BJ (cell line): Measurements from ENCODE around the gene ZNF506. TPM values are rescaled to one million over a fixed set of nuclear protein-coding genes. Genes with fewer than 3 reads are reported as not detected.
"Not testable (repeated sequence)": the region's sequence is repeated elsewhere in the genome, so short reads cannot be mapped to it uniquely, and the experiment has no call there.

Experiments used
- CTCF ChIA-PET: fragments of 350-600 bp; formaldehyde crosslinking; extraction: SDS; loops from one replicate; lab custom pipeline; 2021; ENCODE audit warnings: antibody characterized with exemption, inconsistent platforms; lab: Yijun Ruan, JAX
- POLR2A ChIA-PET: fragments of 300-600 bp; sonication (Branson Sonifier 250); formaldehyde crosslinking; extraction: SDS; loops from one replicate; lab custom pipeline; 2021; ENCODE audit warnings: antibody characterized with exemption; lab: Charles Lee
- DNase-seq: peaks from one replicate; pipeline ENCODE4 v3.0.0-alpha.2; 2011; ENCODE audit warnings: low read depth
- H3K27me3 ChIP-seq: 2 replicates; pipeline ENCODE4 v1.6.0; 2011; ENCODE audit warnings: low read length; ENCODE audit not compliant: control insufficient read depth, insufficient read depth
- H3K36me3 ChIP-seq: 2 replicates; pipeline ENCODE4 v1.5.1; 2011; ENCODE audit warnings: low read length; ENCODE audit not compliant: control insufficient read depth, insufficient read depth
- H3K4me3 ChIP-seq: 2 replicates; pipeline ENCODE4 v1.5.1; 2011; ENCODE audit warnings: low read depth, mild to moderate bottlenecking, control low read depth, low read length
- CTCF ChIP-seq: IDR thresholded peaks from 2 replicates; pipeline ENCODE4 v1.5.1; 2011; ENCODE audit warnings: low read depth, mild to moderate bottlenecking, control low read depth, inconsistent platforms, low read length, moderate library complexity; ENCODE audit not compliant: insufficient read depth
- polyA minus RNA-seq: library from RNA; depleted of rRNA, polyadenylated mRNA; stranded (reverse); fragments of >200 nt; gene quantifications from 2 replicates; pipeline ENCODE4 v1.2.3, GENCODE V29; 2011; rRNA and poly(A)+ RNA removed
- polyA plus RNA-seq: library from polyadenylated mRNA; depleted of rRNA; stranded (reverse); fragments of >200 nt; gene quantifications from 2 replicates; pipeline ENCODE4 v1.2.3, GENCODE V29; 2011; rRNA removed

ZNF506 gene
- polyA plus RNA-seq (3.9 and 7.2 TPM in 2 replicates), polyA minus RNA-seq (5.8 and 8.9 TPM in 2 replicates)

DNA sequence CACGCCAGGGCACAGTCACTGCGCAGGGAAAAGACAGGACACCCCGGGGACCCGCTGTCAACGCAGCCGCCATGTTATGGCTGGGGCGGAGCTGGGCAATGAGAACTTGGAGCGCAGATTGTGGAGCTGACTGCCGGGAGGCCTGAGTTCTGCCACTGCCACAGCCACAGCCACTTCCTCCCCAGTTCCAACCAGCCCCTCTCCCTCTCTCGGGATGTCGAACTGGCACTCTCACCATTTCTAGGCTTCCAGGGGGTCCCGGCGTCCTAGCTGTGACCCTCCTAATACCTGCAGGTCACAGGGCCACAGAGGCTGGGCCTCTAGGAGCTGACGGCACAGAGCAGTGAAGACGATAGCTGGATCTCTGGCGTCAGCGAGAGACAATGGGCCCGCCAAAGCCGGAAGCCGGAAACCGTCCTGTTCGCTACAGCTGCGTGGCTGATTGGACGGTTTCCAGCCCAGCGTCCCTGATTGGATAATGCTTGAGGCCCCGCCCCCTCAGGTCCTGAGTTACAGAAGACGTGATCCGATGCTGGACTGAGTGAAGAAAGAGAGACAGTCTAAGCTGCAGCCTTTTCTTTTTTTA lies at the start of gene ZNF506:
Gene ZNF506, minus strand, starts transcription at position 385 of the 586 bp plus-strand sequence. Its CDS starts 147 bp downstream, at position 238.
- Histone ChIP-seq H3K36me3 (no peaks in the 10 kb centered on the region), H3K27me3 (no peaks in the 10 kb centered on the region), H3K4me3 (peak within 1 kb of the TSS; percentile 56)
- CTCF ChIA-PET, result interaction anchor here (0.6 kb wide), 1 partner anchor 352 kb away, joined by 3 read pairs; no protein-coding TSS in a partner anchor
- POLR2A ChIA-PET, result interaction anchor here (0.9 to 1.8 kb wide), 3 partner anchors 44 to 88 kb away, joined by 3 to 5 read pairs (median 4); partner anchors contain the start of genes ZNF14 and ZNF253
- no peak for TF ChIP-seq CTCF
- peak; percentile 72 for DNase-seq

GRCh38 chr19:19870086-19870485 lies 48.5 kb upstream of the ZNF506 start:
- CTCF ChIA-PET, H3K27me3 ChIP-seq, POLR2A ChIA-PET: not testable (repeated sequence)

DNA sequence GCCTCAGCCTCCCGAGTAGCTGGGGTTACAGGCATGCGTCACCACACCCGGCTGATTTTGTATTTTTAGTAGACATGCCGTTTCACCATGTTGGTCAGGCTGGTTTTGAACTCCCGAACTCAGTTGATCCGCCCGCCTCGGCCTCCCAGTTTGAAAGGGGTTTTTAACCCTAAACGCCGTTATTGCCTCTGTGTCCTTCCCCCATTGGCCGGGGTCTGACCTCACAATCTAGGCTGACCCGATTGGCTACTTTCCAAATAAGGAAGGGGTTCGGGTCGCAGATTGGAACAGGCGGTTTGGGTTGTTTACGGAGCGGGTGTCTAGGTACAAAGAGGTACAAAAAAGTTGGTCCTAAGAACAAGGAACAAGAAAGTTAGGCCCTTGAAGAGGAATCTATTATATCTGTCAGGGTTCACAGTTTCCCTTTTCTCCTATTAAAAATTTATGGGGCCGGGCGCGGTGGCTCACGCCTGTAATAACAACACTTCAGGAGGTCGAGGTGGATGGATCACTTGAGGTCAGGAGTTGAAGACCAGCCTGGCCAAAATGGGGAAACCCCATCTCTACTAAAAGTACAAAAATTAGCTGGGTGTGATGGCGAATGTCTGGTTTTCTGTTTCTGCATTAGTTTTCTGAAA lies 45.2 kb upstream of the ZNF506 start:
- CTCF ChIA-PET, result interaction anchor here (0.6 to 1.8 kb wide), 2 partner anchors 10 to 85 kb away, joined by 3 read pairs; no protein-coding TSS in a partner anchor
- no peaks in the 10 kb centered on the region for H3K36me3 ChIP-seq
- TF ChIP-seq CTCF, result no peak
- no peak for DNase-seq
- H3K4me3 ChIP-seq, result peak overlapping the region; percentile 80
- POLR2A ChIA-PET, result no interaction called here
- H3K27me3 ChIP-seq, result no peaks in the 10 kb centered on the region

More at GRCh38 chr19:19870086-19870485, 48.5 kb upstream of the ZNF506 start:
- not testable (repeated sequence) for DNase-seq, H3K36me3 ChIP-seq, H3K4me3 ChIP-seq

DNA sequence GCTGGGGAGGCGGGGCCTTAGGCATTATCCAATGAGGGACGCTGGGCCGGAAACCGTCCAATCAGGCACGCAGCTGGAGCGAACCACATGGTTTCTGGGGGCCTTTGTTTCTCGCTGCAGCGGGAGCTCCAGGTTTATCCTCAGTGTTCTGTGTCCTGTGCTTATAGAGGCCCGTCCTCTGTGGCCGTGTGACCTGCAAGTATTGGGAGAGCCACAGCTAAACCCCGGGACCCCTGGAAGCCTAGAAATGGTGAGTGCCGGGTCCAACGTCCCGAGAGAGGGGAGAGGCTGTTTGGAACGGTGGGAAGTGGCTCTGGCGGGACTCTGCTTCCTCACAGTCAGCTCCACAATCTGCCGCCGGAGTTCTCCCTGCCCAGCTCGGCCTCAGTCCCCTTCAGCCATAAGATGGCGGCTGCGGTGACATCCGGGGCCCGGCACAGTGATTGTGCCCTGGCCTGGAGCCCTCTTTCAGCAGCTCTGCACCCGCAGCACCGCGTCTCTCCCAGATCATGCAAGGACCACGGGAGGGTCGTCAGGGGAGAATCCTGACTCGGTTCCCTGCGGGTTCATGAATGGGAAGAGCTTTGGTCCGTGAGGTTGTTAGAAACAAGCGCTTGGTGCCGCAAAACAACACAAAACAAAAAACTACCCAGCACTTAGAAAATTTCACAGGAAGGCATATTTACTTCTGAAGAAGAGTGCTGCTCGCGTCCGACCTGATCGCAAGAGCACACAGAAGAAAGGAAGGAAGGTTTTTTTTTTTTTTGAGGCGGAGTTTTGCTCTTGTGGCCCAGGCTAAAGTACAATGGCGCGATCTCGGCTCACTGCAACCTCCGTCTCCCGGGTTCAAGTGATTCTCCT lies 44.4 kb upstream of the ZNF506 start, which contains the start of gene ZNF253:
Gene ZNF253, plus strand, starts transcription at position 133 of the 861 bp plus-strand sequence. Its CDS starts 115 bp downstream, at position 248.
- H3K4me3 ChIP-seq, result peak within 1 kb of the TSS; percentile 80
- no peak for TF ChIP-seq CTCF
- H3K27me3 ChIP-seq, result no peaks in the 10 kb centered on the region
- CTCF ChIA-PET, result no interaction called here
- POLR2A ChIA-PET, result interaction anchor here (0.5 to 0.9 kb wide), 2 partner anchors 34 to 44 kb away, joined by 3 to 4 read pairs; partner anchors contain the start of genes ZNF506 and ZNF93
- no peaks in the 10 kb centered on the region for H3K36me3 ChIP-seq
- DNase-seq, result peak; percentile 56

GRCh38 chr19:19860756-19861390 lies 39.3 kb upstream of the ZNF506 start:
- H3K27me3 ChIP-seq, result no peaks in the 10 kb centered on the region
- ChIA-PET POLR2A (no interaction called here), CTCF (no interaction called here)
- H3K36me3 ChIP-seq, result no peaks in the 10 kb centered on the region
- no peak overlapping the region for H3K4me3 ChIP-seq
- no peak for TF ChIP-seq CTCF
- DNase-seq, result no peak
